HG03039 (cell line): ENCODE measurements around the gene SHKBP1.
"Not testable (repeated sequence)": the region's sequence is repeated elsewhere in the genome, so short reads cannot be mapped to it uniquely, and the experiment has no call there.

Source experiments
- ATAC-seq: cut with Tn5 transposase; IDR thresholded peaks from one replicate; pipeline ENCODE4 v1.9.1; 2021; ENCODE audit warnings: mild to moderate bottlenecking, moderate library complexity; ENCODE audit not compliant: unreplicated experiment

The SHKBP1 gene

DNA sequence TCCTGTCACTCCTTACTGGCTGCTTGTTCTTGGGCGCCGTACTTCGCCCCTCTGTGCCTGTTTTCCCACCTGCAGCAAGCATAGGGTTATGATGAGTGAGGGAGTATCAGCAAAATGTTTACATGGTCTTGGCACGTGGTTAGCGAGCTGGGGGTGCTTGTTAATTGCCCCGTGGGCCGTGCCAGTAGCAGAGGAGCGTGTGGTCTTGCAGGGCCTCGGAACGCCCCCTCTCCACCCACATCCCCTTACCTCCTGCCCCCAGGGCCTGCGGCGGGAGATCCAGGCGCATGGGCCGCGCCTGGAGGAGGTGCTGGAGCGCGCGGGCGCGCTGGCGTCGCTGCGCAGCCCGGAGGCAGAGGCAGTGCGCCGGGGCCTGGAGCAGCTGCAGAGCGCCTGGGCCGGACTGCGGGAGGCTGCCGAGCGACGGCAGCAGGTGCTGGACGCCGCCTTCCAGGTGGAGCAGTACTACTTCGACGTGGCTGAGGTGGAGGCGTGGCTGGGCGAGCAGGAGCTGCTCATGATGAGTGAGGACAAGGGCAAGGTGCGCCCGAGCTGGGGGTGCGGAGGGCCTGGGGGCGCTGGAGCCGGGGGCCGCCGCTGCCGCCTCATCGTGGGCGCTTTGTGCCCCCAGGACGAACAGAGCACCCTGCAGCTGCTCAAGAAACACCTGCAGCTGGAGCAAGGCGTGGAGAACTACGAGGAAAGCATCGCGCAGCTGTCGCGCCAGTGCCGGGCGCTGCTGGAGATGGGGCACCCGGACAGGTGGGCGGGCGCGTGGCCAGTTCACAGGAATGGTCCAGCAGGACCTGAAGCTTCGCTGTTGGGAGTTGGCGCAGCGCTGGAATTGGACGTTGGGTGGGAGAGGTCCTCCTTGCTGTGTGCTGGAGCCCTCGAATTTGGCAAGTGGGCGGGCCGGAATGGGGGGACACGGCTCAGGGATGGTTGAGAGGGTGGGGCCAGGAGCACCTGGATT lies 22.5 kb upstream of the SHKBP1 start:
- ATAC-seq, result no peak

DNA sequence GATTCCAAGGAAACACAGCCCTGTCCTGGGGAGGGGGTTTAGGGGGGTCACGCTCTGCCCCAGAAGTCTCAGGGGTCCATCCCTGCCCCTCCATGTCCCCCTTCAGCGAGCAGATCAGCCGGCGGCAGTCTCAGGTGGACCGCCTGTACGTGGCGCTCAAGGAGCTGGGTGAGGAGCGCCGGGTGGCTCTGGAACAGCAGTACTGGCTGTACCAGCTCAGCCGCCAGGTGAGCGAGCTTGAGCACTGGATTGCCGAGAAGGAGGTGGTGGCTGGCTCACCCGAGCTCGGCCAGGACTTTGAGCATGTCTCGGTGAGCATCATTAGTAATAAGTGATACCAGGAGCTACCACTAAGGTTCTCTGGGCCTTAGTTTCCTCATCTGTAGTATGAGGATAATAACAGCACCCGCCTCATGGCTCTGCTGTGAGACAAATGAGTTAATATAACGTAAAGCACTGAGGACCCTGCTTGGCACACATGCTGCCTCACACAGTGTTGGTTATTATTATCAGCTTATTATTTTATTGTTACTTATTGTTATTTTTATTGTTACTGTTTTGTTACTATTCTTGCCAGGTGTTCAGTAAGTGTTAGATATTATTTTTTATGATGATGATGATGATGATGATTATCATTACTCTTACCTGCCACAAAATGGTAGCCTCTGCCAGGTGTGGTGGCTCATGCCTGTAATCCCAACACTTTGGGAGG lies 20.5 kb upstream of the SHKBP1 start:
- ATAC-seq, result no peak

DNA sequence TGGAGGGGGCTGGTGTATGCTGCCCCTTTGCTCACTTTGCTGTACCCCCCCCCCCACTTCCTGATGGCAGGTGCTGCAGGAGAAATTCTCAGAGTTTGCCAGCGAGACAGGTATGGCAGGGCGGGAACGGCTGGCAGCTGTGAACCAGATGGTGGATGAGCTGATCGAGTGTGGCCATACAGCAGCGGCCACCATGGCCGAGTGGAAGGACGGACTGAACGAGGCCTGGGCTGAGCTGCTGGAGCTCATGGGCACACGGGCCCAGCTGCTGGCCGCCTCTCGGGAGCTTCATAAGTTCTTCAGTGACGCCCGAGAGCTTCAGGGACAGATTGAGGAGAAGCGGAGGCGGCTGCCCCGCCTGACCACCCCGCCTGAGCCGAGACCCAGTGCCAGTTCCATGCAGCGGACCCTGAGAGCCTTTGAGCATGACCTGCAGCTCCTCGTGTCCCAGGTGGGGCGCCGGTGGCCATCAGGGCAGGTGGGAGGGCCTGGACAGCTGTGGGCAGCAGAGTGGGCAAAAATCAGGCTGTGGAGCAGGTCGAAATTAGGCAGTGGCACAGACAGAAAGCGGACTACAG lies 19.6 kb upstream of the SHKBP1 start:
- no peak for ATAC-seq

DNA sequence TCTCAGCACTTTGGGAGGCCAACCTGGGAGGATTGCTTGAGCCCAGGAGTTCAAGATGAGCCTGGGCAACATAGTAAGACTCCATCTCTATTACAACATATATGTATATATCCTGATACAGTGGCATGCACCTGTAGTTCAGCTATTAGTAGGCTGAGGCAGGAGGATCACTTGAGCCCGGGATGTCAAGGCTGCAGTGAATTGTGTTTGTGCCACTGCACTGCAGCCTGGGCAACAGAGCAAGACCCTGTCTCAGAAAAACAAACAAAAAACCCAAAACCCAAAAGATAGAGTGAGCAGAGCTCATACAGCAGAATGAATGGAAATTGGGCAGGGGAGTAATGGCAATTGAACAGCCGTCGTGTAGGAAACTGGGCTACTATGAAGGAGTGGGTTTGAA lies 17.3 kb upstream of the SHKBP1 start:
- no peak for ATAC-seq

DNA sequence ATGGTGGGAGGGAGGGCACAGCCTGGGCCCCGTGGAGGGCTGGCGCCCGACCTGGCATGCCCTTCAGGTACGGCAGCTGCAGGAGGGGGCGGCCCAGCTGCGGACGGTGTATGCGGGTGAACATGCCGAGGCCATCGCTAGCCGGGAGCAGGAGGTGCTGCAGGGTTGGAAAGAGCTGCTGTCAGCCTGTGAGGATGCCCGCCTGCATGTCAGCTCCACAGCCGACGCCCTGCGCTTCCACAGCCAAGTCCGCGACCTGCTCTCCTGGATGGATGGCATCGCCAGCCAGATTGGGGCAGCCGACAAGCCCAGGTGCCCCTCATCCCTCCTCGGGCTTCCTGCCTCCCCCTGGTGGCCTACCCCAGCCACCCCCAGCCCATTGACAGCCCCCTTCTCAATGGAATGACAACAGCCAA lies 16.6 kb upstream of the SHKBP1 start:
- ATAC-seq, result no peak

DNA sequence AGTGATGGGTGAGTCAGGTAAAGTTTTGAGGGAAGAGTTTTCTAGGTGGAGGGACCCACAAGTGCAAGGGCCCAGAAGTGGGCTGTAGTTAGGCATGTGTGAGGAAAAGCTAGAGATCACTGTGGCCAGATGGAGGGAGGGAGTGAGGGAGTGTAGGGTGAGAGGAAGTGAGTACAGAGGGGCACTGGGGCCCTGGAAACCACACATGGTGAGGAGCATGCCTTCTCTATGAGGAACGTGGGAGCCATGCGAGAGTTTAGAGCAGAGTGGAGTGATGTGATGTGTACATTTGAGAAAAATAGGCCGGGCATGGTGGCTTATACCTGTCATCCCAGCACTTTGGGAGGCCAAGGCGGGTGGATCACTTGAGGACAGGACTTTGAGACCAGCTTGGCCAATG lies 14.7 kb upstream of the SHKBP1 start:
- ATAC-seq, result no peak

DNA sequence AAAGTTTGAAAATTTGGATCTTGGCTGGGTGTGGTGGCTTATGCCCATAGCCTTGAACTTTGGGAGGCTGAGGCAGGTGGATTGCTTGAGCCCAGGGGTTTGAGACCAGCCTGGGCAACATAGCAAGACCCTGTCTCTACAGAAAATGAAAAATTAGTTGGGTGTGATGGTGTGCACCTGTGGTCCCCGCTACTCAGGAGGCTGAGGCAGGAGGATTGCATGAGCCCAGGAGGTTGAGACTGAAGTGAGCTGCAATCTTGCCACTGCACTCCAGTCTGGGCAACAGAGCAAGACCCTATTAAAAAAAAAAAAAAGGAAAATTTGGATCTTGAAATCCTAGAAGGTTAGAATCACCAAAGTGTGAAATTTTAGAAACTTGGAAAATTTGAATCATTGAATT lies 12.1 kb upstream of the SHKBP1 start:
- ATAC-seq, result not testable (repeated sequence)

DNA sequence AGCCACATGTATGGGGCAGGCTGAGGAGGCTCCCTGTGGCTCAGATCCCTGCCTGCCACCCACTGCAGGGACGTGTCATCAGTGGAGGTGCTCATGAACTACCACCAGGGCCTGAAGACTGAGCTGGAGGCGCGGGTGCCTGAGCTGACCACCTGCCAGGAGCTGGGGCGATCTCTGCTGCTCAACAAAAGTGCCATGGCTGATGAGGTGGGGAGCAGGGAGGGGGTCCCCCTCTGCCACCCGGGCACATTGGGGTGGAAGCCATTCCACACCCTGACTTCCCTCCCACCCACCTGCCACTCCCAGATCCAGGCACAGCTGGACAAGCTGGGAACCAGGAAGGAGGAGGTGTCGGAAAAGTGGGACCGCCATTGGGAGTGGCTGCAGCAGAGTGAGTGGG lies 11.3 kb upstream of the SHKBP1 start:
- ATAC-seq, result no peak

DNA sequence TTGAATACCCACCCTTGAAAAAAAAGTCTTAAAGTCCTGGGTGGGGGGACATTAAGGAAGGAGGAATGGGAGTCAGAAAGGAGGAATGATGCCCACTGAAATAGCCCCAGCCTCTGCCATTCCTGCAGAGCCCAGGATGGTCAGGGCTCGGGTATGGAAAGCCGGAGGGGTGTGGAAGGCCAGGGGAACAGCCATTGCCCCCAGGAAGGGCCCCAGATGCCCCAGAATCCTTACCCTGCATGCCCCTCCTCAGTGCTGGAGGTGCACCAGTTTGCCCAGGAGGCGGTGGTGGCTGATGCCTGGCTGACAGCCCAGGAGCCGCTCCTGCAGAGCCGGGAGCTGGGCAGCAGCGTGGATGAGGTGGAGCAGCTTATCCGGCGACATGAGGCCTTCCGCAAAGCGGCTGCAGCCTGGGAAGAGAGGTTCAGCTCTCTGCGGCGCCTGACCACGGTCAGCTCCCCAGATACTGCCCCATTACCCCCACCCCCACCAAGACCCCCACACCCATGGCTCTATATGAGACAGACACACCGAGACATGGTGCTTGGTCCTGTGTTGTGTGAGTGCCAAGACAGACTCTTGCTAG lies 10.7 kb upstream of the SHKBP1 start:
- no peak for ATAC-seq

DNA sequence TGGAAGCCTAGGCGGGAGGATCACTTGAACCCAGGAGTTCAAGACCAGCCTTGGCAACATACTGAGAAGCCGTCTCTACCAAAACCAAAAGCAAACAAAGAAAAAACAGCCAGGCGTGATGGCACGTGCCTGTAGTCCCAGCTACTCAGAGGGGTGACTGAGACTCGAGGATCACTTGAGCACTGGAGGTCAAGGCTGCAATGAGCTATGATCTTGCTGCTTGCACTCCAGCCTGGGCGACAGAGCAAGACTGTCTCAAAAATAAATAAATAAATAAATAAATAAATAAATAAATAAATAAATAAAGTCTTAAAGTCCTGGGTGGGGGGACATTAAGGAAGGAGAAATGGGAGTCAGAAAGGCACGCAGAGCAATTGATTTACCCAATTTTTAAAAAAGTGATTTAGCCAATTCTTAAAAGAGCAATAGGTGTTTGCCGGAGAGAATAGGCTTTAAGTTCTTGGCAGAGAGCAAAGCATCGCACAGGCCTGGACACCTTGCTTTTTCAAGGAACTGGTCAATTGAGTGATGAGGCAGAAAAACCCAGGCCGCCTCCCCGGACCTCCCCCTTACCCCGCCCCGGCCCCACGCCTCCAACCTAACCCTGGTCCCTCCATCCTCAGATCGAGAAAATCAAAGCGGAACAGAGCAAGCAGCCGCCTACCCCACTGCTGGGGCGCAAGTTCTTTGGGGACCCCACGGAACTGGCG lies 9.5 kb upstream of the SHKBP1 start:
- no peak for ATAC-seq

DNA sequence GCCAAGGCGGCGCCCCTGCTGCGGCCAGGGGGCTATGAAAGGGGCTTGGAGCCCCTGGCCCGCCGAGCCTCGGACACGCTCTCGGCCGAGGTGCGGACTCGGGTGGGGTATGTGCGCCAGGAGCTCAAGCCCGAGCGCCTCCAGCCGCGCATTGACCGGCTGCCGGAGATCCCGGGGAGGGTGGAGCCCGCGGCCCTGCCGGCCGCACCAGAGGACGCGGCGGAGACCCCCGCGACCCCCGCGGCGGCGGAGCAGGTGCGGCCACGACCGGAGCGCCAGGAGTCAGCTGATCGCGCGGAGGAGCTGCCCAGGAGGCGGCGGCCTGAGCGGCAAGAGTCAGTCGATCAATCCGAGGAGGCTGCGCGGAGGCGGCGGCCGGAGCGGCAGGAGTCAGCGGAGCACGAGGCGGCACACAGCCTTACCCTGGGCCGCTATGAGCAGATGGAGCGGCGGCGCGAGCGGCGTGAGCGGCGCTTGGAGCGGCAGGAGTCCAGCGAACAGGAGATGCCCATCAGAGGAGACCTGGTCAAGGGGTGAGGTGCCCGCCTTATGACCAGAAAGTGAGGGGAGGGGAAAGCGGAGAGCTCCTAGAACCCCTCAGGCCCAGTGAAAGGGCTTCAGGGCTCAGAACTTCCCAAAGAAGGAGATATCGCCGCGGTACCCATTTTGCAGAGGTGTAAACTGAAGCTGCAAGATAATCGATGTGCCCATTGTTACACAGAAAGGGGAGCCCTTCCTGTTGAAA lies 8.8 kb upstream of the SHKBP1 start:
- ATAC-seq, result no peak

DNA sequence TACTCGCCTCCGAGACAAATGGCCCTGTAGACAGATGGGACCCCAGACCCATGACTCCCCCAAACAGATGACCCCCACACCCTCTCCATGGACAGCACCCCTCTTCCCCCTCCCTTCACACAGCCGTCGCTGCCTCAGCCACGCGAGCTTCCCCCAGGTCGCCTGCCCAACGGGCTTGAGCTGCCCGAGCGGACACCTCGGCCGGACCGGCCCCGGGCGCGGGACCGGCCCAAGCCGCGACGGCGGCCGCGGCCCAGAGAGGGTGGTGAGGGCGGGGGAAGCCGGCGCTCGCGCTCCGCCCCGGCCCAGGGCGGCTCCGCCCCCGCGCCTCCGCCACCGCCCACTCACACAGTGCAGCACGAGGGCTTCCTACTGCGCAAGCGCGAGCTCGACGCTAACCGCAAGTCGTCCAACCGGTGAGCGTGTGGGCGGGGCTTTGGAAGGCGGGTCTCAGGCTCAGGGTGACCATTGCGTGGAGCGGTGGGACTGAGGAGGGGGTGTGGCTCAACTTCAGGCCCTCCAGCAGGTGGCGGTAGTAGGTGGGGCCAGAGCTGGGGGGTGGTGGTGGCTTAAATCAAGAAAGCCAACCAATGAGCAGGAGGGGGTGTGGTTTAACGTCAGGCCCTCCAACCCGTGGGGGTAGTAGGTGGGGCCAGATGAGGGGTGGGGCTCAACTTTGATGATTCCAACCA lies 6.2 kb upstream of the SHKBP1 start:
- peak; percentile 83 for ATAC-seq

DNA sequence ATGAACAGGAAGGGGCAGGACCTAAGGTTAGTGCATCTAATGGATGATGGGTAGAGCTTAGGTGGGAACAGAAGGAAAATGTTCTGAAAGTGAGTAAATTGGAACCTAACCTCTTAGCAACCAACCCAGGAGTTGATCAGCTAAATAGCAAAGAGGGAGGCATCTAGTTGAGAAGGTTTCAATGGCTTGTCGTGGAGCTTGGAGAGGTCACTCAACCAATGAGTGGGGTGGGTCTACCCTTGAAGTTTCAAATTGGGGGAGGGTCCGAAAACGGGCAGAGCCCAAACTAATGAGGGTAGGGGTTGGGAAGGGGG lies 5.7 kb upstream of the SHKBP1 start:
- no peak for ATAC-seq

DNA sequence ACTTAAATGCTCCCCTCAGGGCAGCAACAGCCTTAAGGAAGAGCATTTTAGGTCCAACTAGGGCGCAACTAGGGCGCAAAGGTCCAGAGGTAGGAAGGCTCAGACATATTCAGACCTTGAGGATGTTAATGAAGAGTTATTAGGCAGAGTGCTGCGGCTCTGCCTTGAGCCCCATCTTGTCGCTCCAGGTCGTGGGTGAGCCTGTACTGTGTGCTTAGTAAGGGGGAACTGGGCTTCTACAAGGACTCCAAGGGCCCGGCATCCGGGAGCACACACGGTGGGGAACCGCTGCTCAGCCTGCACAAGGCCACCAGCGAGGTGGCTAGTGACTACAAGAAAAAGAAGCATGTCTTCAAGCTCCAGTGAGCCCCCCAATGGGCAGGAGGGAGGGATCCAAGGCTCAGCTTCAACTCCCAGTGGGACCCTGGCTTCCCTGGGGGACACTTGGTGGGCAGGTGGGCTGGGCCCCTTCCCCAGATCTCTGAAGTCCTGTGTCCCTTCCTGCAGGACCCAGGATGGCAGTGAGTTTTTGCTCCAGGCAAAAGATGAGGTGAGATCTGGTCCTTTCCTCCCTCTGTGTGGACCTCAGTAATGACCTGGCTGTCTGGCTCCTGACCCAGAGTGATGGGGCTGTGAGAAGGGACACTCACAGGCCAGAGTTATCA lies 4.7 kb upstream of the SHKBP1 start:
- no peak for ATAC-seq

DNA sequence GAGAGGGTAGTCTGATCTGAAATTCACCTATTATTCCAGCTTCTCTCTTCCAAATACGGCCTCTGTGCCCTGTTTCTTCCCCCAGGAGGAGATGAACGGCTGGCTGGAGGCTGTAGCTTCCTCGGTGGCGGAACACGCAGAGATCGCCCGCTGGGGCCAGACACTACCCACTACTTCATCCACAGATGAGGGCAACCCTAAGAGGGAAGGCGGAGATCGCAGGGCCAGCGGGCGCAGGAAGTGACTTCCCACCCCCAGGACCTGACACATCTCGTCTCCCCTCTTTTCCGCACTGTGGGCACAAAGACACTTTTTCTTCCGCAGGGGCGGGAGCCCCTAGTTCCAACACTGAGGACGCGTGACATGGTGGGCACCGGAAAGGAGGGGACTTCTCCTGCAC lies 1.3 kb upstream of the SHKBP1 start:
- no peak for ATAC-seq

DNA sequence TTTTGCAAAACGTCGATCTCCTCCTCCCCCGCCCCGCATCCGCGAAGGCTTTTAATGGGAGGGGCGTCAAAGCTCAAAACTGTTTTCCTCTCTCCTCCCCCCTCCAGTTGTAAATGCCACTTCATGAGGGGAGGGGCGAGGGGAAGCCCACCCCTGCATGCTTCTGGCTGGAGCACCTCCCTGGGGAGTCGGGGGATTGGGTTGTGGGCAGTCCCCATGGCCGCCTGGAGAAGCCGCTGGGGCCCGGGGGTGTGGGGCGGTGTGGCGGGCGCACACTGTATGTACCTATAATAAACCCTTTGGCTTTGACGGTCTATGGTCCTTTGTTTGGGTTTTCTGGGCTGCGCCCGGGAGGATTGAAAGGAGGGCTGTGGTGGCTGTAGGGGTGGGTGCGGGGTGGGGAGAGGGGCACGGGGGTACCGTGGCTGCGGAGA lies 505 bp upstream of the SHKBP1 start:
- ATAC-seq, result peak; percentile 13

DNA sequence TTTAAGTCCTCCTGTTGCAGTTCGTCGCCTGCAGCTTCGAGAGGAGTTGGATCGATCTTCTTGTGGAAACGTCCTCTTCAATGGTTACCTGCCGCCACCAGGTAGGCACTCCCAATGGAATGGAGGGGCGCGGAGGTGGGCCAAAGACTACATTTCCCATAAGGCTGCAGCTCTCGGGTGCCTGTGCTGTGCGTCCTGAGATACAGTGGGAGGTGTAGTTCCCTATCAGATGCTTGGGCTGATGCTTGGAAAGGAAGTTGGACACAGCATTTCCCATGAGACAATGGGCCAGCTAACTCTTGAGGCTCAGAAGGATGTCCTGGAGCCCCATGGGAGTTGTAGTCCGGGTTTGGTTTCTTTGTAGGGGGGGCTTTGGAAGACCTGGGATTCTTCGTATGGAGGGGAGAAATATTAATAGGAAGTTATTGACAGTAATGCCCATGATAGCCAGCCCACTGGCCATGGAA lies 1.8 kb downstream of the SHKBP1 start:
- ATAC-seq, result no peak

DNA sequence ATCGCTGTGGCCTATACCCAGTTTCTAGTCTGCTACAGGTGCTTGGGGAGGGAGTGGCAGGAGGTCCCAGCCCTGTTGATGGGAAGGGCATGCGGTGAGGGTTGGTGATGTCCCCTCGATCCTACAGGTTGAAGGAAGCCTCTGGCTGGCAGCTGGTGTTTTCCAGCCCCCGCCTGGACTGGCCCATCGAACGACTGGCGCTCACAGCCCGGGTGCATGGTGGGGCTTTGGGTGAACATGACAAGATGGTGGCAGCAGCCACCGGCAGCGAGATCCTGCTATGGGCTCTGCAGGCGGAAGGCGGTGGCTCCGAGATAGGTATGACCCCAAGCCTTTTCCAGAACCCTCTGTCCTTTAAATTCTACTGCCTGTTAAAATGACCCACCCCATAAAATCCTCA lies 3.9 kb downstream of the SHKBP1 start:
- ATAC-seq, result no peak

DNA sequence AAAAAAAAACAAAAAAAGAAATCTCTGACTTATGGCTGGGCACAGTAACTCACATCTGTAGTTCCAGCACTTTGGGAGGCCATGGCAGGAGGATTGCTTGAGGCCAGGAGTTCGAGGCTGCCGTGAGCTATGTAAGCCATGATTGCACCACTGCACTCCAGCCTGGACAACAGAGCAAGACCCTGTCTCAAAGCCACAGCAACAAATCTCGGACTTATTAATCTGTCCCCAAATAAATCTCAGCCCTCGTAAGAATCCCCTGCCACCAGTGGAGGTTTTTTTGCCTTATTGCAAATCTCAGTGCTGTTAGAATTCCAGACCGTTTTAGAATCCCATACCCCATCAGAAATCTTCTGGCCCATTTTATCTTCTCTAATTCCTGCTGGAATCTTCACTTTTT lies 4.9 kb downstream of the SHKBP1 start:
- ATAC-seq, result no peak
